Measurements from ENCODE around the gene CFB. TPM values are rescaled to one million over a fixed set of nuclear protein-coding genes. Genes with fewer than 3 reads are reported as not detected.

CFB gene
- total and polyA plus RNA-seq, 9 of the 15 experiments (the other 6 are each of a cell fraction or from before 2014, with no cell fraction given): 0.08 to 0.91 (median 0.22) TPM; not detected in 4

DNA sequence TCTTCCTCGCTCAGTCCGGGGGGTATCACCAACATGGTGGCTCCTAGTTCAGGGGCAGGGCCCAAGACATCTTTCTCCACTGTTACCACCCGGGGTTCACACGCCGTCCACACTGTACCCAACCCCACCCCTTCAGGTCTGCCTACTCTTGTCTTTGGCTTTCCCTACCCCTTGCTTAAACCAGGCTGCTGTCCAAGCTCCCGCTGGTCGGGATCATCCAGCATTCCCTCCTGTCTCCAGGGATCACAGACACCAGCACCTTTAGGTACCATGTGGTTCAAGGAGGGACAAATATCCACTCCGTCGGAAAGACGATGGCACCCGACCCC, 12.5 kb downstream of the CFB start (continued):
- TF ChIP-seq, protein P1, sequence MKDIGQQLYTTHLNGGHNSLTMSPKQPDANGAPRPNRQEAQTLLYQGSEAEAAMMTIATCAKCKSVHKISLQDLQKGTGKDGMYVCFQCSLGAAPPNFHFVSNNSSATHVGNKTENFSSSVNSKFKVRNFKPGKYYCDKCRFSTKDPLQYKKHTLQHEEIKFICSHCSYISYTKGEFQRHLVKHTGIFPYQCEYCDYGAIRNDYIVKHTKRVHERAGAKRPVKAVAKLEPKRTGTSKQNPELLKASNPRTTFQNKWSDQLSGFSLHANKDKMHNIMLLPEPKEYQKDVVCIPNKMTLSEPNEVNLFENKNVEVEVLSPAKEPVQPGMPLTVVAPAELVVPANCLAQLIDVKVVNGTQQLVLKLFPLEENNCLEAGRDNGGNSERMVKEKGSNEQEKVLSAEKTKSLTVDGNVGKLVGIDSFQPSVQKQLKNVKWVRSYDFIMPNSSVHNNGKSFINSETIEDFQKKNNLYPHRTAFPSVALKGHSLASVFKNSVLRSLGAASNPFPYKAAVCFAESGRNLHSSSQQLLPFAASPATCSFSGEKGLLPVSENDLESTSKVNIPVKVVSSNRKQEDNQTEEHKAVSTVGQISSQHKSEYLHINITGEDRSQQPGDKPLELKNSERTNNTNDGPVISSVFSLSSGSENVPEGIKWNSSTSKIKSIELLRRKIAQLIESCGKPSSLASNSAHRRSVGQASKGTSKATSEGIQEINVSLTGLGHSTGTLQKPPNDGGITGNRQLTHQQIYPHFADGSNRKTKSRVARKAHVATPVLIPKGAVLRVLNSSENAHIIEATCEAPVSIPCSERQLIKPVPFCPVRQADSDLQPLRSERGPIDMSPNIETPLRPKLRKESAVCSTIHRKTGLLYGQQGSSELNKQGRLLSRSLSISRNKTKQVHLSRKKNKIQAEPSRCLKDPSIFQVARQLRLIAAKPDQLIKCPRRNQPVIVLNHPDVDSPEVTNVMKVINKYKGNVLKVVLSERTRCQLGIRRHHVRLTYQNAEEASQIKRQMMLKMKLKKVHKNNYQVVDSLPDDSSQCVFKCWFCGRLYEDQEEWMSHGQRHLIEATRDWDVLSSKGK (CRISPR knock-in tag; IDR thresholded peaks at IDR 0.05): no peak
- TF ChIP-seq CBX3 (IDR thresholded peaks at IDR 0.05; ENCODE audit: borderline replicate concordance in 1 of 2, low read length in 2 of 2) (no peak), ELF4 (CRISPR knock-in tag; IDR thresholded peaks at IDR 0.05) (no peak), TCFL5 (CRISPR knock-in tag; conservative IDR thresholded peaks at IDR 0.05) (no peak), MCM3 (IDR thresholded peaks at IDR 0.05) (no peak), ZNF224 (CRISPR knock-in tag; IDR thresholded peaks at IDR 0.05) (peak; percentile 43; the same call in 1 of the 2 replicates)
- TF ChIP-seq, protein P2, sequence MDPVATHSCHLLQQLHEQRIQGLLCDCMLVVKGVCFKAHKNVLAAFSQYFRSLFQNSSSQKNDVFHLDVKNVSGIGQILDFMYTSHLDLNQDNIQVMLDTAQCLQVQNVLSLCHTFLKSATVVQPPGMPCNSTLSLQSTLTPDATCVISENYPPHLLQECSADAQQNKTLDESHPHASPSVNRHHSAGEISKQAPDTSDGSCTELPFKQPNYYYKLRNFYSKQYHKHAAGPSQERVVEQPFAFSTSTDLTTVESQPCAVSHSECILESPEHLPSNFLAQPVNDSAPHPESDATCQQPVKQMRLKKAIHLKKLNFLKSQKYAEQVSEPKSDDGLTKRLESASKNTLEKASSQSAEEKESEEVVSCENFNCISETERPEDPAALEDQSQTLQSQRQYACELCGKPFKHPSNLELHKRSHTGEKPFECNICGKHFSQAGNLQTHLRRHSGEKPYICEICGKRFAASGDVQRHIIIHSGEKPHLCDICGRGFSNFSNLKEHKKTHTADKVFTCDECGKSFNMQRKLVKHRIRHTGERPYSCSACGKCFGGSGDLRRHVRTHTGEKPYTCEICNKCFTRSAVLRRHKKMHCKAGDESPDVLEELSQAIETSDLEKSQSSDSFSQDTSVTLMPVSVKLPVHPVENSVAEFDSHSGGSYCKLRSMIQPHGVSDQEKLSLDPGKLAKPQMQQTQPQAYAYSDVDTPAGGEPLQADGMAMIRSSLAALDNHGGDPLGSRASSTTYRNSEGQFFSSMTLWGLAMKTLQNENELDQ (CRISPR knock-in tag; IDR thresholded peaks at IDR 0.05; ENCODE audit: borderline replicate concordance): peak; percentile 68; the same call in 1 of the 2 replicates
